OCI-LY1 (cell line): Measurements from ENCODE around the gene RAI14.

ENCODE experiments used
- H2AFZ ChIP-seq: fragments of 200-600 bp; sonication (generic), shearing (Covaris generic); 2 replicates; pipeline ENCODE4 v1.6.0; 2014; ENCODE audit warnings: antibody characterized with exemption, mild to moderate bottlenecking, low read length
- H3F3A ChIP-seq: fragments of 200-600 bp; sonication (generic), shearing (Covaris generic); 2 replicates; pipeline ENCODE4 v1.6.0; 2014; ENCODE audit warnings: mild to moderate bottlenecking, antibody characterized with exemption, low read length, moderate library complexity; ENCODE audit not compliant: insufficient read depth
- H3K27ac ChIP-seq: fragments of 200-600 bp; sonication (generic); 2 replicates; pipeline ENCODE4 v1.5.1; 2014; ENCODE audit warnings: low read length, mixed run types, mild to moderate bottlenecking, low read depth; ENCODE audit not compliant: poor library complexity, severe bottlenecking
- H3K27me3 ChIP-seq: fragments of 200-600 bp; sonication (generic); 2 replicates; pipeline ENCODE4 v1.6.0; 2014; ENCODE audit warnings: antibody characterized with exemption, mild to moderate bottlenecking, low read length, moderate library complexity; ENCODE audit not compliant: insufficient read depth
- H3K36me3 ChIP-seq: fragments of 200-600 bp; sonication (generic); 2 replicates; pipeline ENCODE4 v1.6.1; 2014; ENCODE audit warnings: mild to moderate bottlenecking, antibody characterized with exemption, low read length, moderate library complexity, mixed read lengths; ENCODE audit not compliant: insufficient read depth
- H3K4me1 ChIP-seq: fragments of 200-600 bp; sonication (generic); 2 replicates; pipeline ENCODE4 v1.5.1; 2014; ENCODE audit warnings: mild to moderate bottlenecking, low read length, moderate library complexity; ENCODE audit not compliant: insufficient read depth, severe bottlenecking
- H3K4me2 ChIP-seq: fragments of 200-600 bp; sonication (generic), shearing (Covaris generic); 2 replicates; pipeline ENCODE4 v1.6.1; 2014; ENCODE audit warnings: low read length
- H3K4me3 ChIP-seq: fragments of 200-600 bp; sonication (generic); 2 replicates; pipeline ENCODE4 v1.5.1; 2014; ENCODE audit warnings: low read length, low read depth, mild to moderate bottlenecking, mixed read lengths; ENCODE audit not compliant: poor library complexity, severe bottlenecking
- H3K79me2 ChIP-seq: fragments of 200-600 bp; shearing (Covaris generic); 2 replicates; pipeline ENCODE4 v1.6.1; 2016; ENCODE audit warnings: mixed run types, low read length, mixed read lengths; ENCODE audit not compliant: insufficient read depth
- H3K9ac ChIP-seq: fragments of 200-600 bp; sonication (generic), shearing (Covaris generic); 2 replicates; pipeline ENCODE4 v1.6.1; 2014; ENCODE audit warnings: mild to moderate bottlenecking, low read length, mixed read lengths
- H3K9me2 ChIP-seq: fragments of 200-600 bp; sonication (generic), shearing (Covaris generic); 2 replicates; pipeline ENCODE4 v1.6.1; 2014; ENCODE audit warnings: low read depth, mild to moderate bottlenecking, low read length, mixed read lengths
- H3K9me3 ChIP-seq: fragments of 200-600 bp; shearing (Covaris generic); 2 replicates; pipeline ENCODE4 v1.6.1; 2014; ENCODE audit warnings: low read length, mixed read lengths
- H4K20me1 ChIP-seq: fragments of 200-600 bp; sonication (generic), shearing (Covaris generic); 2 replicates; pipeline ENCODE4 v1.6.0; 2016; ENCODE audit warnings: mild to moderate bottlenecking, low read length; ENCODE audit not compliant: insufficient read depth
- EZH2 ChIP-seq: fragments of 200-600 bp; sonication (generic), shearing (Covaris generic); IDR thresholded peaks from 2 replicates; pipeline ENCODE4 v1.8.0; 2017; ENCODE audit warnings: borderline replicate concordance, mixed run types, mild to moderate bottlenecking, antibody characterized with exemption, low read length, moderate library complexity, mixed read lengths
- TF ChIP-seq, protein P1 (sequence below): fragments of 200-600 bp; sonication (generic), shearing (Covaris generic); IDR thresholded peaks from 2 replicates; pipeline ENCODE4 v1.5.1; 2017; ENCODE audit warnings: mild to moderate bottlenecking, antibody characterized with exemption, low read length, moderate library complexity, mixed read lengths

The RAI14 gene

GRCh38 chr5:34817558-34818351 is 161.6 kb downstream of the RAI14 start:
- Histone ChIP-seq H3K9ac (no peak overlapping the region), H2AFZ (no peak overlapping the region), H3K4me3 (no peak overlapping the region), H3K27me3 (no peaks in the 10 kb centered on the region), H3K4me1 (no peaks in the 10 kb centered on the region), H4K20me1 (no peaks in the 10 kb centered on the region), H3K9me3 (no peaks in the 10 kb centered on the region), H3K4me2 (no peak overlapping the region), H3F3A (no peaks in the 10 kb centered on the region), H3K79me2 (no peaks in the 10 kb centered on the region), H3K36me3 (no peaks in the 10 kb centered on the region), H3K27ac (no peak overlapping the region), H3K9me2 (no peaks in the 10 kb centered on the region)
- TF ChIP-seq, protein P1, sequence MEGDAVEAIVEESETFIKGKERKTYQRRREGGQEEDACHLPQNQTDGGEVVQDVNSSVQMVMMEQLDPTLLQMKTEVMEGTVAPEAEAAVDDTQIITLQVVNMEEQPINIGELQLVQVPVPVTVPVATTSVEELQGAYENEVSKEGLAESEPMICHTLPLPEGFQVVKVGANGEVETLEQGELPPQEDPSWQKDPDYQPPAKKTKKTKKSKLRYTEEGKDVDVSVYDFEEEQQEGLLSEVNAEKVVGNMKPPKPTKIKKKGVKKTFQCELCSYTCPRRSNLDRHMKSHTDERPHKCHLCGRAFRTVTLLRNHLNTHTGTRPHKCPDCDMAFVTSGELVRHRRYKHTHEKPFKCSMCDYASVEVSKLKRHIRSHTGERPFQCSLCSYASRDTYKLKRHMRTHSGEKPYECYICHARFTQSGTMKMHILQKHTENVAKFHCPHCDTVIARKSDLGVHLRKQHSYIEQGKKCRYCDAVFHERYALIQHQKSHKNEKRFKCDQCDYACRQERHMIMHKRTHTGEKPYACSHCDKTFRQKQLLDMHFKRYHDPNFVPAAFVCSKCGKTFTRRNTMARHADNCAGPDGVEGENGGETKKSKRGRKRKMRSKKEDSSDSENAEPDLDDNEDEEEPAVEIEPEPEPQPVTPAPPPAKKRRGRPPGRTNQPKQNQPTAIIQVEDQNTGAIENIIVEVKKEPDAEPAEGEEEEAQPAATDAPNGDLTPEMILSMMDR = no peak
- TF ChIP-seq EZH2 = no peak

GRCh38 chr5:34818717-34819116 is 162.6 kb downstream of the RAI14 start:
- no peaks in the 10 kb centered on the region for H4K20me1 ChIP-seq
- H3K4me2 ChIP-seq = no peak overlapping the region
- no peak for TF ChIP-seq EZH2
- TF ChIP-seq, protein P1 = no peak
- no peak overlapping the region for H3K9ac ChIP-seq
- no peaks in the 10 kb centered on the region for H3K4me1 ChIP-seq
- no peaks in the 10 kb centered on the region for H3K36me3 ChIP-seq
- H3K79me2 ChIP-seq = no peaks in the 10 kb centered on the region
- no peak overlapping the region for H2AFZ ChIP-seq
- no peaks in the 10 kb centered on the region for H3K9me2 ChIP-seq
- H3K27ac ChIP-seq = no peak overlapping the region
- no peaks in the 10 kb centered on the region for H3K9me3 ChIP-seq
- no peaks in the 10 kb centered on the region for H3F3A ChIP-seq
- H3K27me3 ChIP-seq = no peaks in the 10 kb centered on the region
- no peak overlapping the region for H3K4me3 ChIP-seq

GRCh38 chr5:34820593-34820992 is 164.5 kb downstream of the RAI14 start:
- Histone ChIP-seq H3K79me2 (no peaks in the 10 kb centered on the region), H2AFZ (no peak overlapping the region), H3K4me1 (no peaks in the 10 kb centered on the region), H3K9me3 (no peaks in the 10 kb centered on the region), H3K36me3 (no peaks in the 10 kb centered on the region), H3K9ac (no peak overlapping the region), H3K27me3 (no peaks in the 10 kb centered on the region), H3F3A (no peaks in the 10 kb centered on the region), H3K4me3 (no peak overlapping the region), H3K27ac (no peak overlapping the region), H3K4me2 (no peak overlapping the region), H4K20me1 (no peaks in the 10 kb centered on the region), H3K9me2 (no peaks in the 10 kb centered on the region)
- TF ChIP-seq EZH2 = no peak
- TF ChIP-seq, protein P1 = no peak
